GM21619 (cell line): ENCODE data around the gene TLL2.
"Not testable (repeated sequence)": the region's sequence is repeated elsewhere in the genome, so short reads cannot be mapped to it uniquely, and the experiment has no call there.

Experiments used
- ATAC-seq: cut with Tn5 transposase; IDR thresholded peaks from one replicate; pipeline ENCODE4 v1.9.1; 2021; ENCODE audit not compliant: unreplicated experiment

The TLL2 gene

DNA sequence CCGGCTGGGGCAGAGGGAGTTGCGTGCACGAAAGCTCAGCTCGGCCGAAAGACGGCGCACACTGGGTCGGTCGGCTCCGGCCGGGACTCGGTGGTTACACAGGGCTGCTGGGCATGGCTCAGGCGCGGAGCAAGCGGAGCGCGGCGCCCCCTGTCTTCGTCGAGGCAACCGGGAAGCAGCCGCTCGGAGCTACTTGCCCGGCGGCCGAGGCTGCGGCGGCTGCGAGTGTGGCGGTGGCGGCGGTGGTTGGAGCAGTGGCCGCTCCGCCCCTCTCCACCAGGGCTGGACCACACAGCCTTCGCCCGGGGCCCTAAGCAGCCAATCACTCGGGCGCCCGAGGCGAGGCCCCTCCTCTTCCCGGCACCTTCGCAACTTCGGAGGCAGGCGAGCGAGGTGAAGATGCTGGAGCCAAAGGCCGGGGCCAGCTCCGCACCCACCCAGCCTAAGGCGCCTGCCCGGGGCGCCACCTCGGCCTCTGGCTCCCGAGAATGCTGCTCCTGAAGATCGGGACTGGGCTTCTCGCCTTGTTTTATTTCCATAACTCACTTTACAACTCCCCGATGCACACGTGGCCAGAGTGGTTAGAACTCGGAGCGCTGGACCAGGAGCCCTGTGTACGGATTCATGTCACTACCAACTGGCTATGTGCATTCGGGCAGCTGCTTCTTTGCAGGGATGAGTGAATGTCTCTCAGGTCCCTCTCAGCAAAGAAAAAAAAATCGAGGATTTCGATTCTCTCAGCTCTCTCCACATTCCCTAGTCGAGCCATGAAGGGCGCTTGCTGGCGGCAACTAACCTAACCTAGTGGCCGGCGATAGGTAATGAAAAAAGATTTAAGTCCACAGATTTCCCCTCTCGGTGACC, at the start of gene TLL2:
Gene TLL2 (minus strand): TSS at position 229 of the 864 bp plus-strand sequence. CDS start 241 bp downstream, outside the sequence.
- peak; percentile 68 for ATAC-seq

DNA sequence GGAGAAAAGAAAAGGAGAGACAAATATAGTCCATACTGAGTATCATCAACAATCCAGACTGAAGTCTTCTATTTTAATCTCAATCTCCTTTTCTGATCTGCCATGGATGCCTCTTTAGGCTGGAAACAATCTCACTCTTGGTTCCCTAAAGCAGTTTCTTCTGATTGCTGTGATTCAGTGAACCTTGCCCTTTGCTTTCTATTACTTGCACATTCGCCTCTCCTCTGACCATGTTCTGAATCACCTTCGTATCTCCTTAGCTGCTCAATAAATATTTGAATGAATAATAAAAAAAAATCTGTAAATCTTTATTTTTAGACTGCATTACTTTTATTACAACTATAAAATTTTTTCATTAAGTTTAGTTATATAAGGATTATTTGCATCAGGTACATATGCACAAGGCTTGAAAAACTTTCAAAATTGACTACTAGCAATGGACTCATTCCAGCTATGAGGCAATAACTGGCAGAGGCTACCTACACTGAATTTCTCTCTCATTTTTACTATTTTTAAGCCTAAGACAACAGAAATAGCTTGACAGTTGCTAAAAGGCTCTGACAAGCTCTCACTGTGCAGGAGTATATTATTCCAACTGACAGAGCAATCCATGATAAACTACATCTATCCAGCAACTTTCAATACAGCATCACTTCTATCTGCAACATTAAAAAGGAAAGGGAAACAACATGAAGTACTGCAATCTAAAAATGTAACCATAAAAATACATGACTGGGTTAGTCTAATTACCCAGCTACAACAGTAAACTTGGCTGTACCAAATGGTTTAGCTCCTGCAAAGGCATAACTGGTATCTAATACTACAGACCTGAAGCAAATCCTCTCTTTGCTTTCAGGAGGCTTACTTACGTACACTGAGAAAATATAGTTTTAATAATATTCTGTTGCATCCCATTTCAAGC, 47.5 kb upstream of the TLL2 start:
- no peak for ATAC-seq

DNA sequence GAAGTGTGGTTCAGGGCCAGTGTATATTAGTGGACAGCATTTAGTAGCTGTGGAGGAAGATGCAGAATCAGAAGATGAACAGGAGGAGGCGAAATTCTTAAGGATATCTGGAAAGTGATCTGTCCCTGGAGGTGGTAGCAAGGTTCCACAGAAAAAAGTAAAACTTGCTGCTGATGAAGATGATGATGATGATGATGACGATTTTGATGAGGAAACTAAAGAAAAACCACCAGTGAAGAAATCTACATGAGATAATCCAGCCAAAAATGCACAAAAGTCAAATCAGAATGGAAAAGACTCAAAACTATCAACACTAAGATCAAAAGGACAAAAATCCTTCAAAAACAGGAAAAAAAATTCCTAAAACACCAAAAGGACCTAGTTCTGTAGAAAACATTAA, 46.8 kb upstream of the TLL2 start:
- ATAC-seq, result no peak

DNA sequence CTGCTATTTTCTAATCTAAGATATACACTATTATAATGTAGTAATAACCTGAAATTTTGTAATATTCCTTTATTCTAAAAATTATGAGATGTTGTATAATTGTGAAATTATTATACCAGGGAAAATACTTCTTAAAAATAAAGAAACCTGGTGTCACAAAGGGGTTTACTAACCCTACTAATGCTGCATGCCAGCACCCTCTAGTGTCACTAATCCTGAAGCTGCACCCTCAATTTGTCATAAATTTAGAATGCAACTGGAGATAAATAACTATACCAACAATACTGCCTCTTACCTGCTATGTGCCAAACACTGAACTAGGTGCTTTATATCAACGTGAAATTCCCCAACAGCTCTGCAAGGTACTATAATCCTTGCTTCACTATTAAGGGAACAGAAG, 42.3 kb upstream of the TLL2 start:
- no peak for ATAC-seq

DNA sequence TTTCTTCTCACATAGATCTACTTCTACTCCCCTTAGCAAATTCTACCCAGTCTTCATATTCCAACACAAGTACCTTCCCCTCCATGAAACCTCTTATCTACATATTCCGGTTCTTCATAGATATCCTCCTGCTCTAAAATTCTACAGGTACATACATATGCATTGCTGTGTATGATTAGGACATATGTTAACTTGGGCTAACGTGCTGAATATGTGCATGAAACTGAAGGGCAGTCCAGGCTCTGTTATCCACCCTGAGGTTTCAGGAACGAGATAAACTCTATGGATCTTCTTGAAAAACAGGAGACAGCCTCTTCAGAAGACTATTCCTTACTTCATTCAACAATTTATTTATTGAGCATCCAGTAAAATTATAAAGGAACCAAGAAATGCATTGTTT, 41.6 kb upstream of the TLL2 start:
- ATAC-seq, result no peak

DNA sequence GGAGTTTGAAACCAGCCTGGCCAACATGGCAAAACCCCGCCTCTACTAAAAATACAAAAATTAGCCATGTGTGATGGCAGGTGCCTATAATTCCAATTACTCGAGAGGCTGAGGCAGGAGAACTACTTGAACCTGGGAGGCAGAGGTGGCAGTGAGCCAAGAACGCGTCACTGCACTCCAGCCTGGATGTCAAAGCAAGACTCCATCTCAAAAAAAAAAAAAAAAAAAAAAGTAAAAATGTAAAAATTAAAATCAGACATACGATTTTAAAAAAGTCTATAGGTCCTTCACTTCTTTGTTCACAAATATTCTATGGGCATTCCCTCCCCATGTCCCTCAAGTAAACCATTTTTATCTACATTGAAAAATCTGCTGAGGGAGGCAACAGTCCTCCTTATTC, 34.9 kb upstream of the TLL2 start:
- no peak for ATAC-seq

DNA sequence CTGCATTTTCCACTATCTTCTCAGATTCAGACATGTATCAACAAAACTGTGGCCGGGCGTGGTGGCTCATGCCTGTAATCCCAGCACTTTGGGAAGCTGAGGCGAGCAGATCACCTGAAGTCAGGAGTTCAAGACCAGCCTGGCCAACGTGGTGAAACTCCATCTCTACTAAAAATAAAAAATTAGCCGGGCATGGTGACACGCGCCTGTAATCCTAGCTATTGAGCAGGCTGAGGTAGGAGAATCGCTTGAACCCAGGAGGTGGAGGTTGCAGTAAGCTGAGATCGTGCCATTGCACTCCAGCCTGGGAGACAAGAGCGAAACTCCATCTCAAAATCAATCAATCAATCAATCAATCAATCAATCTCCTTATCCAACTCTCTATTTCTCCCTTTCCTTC, 31.8 kb upstream of the TLL2 start:
- not testable (repeated sequence) for ATAC-seq

DNA sequence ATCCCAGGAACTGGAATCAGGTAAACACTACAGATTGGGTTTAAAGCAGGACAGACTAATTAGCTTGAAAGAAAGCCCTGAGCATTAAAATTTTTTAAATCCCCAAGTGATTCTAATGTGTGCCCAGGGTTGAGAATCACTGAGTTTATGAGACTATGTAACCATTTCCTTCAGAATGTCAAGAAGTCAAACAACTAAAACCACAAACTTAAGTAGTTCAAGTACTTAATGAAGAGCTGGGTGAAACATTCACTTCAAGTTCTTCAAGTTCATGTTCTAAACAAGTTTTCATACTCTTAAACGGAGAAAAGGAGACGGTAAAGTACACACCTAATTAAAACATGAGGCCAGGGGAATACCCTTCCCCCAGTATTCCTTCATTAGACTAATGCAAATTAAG, 28.2 kb upstream of the TLL2 start:
- ATAC-seq, result no peak

DNA sequence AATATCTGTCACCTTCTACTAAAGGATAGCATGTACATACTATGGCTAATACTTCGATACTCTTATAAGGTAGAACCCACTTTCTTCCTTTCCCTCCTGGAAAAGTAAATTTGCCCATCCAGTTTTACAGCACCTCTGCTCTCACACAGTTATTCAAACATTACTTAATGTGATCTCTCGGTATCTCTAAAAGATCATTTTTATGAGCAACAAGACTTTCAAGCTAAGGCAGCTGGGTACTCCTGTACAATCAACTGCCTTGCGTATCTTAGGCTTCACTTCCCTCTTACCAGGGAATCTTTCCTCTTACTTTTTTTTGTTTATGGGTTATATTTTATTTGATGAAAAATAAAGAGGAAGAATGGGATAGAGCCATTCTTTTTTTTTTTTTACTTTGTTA, 26.5 kb upstream of the TLL2 start:
- ATAC-seq, result no peak

DNA sequence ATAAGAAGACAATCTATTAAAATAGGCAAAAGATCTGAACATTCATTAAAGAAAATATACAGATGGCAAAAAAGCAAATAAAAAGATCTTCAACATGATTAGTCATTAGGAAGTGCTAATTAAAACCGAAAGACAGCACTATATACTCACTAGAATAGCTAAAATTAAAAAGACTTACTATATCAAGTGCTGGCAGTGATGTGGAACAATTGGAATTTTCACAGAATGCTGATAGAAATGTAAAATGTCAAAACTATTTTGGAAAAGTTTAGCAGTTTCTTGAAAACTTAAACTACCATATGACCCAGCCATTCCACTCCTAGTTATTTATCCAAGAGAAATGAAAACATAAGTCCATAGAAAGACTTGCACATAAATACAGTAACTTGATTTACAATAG, 25.0 kb upstream of the TLL2 start:
- ATAC-seq, result no peak

DNA sequence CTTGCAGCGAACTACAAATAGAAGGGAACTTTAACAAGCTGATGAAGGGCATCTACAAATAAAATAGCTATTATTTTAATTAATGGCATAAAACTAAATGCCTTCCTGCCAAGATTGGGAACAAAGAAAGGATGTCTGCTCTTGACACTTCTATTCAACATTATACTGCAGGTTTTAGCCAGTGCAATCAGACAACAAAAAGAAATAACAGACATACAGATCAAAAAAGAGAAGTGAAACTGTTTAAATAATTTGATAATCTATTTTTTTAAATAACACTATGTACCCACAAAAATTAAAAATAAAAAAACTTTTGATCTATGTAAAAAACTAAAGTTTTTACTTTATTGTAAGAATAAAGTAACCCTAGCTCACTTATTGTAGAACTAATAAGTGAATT, 22.4 kb upstream of the TLL2 start:
- no peak for ATAC-seq

DNA sequence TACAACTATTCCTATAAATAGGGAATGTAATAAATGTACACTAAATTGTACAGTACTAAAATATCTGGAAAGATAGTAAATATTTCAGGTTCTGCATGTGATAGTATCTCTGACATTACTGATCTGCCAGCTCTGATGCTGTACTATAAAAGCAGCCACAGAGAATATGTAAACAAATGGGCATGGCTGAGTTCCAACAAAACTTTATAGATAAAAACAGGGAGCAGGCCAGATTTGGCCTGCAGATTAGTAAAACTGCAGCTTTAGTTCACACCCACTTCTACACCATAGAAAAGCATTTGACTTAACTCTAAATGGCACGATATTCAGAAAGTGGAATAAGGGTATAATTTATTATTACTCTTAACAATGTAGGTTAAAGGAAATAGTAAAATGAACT, 18.8 kb upstream of the TLL2 start:
- no peak for ATAC-seq

DNA sequence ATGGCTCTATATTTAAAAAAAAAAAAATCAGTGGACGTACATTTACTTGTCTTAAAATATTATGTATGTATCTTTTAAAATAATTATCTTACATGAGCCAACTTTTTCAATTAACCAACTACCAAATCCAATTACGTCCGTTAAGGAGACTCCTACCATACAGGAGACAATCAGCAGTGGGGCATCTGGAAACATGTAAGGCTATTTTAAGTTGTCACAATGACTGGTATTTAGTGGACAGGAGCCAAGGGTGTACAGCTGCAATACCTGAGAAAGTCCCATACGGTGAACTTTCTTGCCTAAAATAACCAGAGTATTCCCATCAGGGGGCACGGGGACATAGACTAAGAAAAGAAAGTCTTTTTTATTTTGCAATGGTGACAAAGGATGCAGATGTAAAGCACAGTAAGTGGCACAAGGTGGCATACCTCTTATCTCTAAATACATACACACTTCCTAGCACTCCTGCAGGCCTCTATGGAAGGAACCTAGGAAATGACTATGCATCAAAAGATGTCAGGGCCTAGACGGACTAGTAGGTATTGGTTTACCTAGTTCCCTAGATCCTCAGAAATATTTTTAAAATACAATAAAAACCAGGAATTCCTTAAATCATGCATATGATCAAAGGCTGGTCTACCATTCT, 16.0 kb upstream of the TLL2 start:
- ATAC-seq, result no peak

DNA sequence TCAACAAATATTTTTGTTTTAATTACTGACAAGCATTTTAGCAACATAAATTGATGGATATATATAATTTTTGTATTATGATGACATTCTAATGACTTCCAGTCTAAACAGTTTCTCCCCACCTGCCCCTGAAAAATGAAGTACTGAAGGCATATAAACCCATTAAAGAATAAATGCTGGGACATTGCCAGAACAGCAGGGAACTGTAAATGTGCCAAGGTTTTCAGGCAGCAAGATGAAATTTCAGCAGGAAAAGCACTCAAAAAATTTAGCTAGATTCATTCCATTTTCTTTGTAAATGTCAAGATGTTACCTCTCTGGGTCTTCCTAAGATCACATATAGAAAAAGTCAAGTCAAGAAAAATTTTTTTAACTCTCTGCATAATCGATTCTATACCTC, 11.0 kb upstream of the TLL2 start:
- ATAC-seq, result no peak

DNA sequence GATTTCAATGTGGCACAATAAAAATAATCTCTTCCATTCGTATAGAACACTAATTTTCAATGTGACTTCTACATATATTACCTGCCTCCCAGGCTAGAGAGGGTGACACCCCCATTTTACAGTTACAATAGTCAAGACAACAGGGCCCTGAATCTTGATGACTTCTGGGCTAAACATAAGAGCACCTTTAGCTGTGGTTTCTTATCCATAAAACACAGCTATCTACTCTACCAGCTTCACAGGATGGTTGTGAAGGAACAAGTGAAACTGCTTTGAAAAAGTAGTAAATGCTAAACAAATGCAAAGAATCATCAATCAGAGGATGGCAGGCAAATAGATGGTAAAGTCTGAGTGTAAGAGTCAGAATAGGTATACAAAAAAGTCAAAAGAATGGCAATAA, 3.6 kb upstream of the TLL2 start:
- no peak for ATAC-seq

DNA sequence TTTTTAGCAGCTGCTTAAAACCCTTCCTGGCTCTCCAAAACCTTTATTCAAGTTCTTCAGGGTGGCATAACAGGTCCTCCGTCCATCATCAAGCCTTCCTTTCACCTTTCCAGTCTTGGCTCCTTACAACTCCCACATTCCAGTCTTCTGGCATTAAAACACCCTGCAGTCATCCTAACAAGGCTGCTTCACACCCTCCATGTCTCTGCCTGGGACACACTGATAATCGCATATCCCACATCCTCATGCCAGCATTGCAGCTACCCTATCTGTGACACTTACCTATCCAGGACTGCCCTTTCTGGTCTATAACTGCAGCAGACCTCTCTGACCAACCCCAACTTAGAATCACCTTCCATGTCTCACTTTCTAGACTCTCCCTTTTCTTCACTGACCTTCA, 2.6 kb upstream of the TLL2 start:
- ATAC-seq, result no peak

DNA sequence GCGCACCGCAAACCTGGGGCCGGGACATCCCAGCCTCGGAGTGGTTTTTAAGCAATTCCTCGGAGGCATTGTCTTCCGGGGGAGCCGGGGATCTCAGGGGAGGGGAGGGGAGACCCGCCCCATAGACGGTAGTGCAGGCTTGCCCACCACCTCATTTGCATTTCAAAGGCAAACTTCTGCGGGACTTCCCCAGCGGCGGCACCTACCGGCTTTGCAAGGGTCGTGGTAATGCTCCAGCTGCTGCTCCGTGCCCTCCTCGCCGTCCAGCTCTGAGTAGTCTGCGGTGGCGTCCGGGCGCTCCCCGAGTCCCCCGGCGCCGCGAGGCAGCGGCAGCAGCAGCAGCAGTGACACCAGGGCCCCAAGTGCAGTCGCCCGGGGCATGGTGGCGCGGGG, 425 bp downstream of the TLL2 start:
- peak; percentile 48 for ATAC-seq

DNA sequence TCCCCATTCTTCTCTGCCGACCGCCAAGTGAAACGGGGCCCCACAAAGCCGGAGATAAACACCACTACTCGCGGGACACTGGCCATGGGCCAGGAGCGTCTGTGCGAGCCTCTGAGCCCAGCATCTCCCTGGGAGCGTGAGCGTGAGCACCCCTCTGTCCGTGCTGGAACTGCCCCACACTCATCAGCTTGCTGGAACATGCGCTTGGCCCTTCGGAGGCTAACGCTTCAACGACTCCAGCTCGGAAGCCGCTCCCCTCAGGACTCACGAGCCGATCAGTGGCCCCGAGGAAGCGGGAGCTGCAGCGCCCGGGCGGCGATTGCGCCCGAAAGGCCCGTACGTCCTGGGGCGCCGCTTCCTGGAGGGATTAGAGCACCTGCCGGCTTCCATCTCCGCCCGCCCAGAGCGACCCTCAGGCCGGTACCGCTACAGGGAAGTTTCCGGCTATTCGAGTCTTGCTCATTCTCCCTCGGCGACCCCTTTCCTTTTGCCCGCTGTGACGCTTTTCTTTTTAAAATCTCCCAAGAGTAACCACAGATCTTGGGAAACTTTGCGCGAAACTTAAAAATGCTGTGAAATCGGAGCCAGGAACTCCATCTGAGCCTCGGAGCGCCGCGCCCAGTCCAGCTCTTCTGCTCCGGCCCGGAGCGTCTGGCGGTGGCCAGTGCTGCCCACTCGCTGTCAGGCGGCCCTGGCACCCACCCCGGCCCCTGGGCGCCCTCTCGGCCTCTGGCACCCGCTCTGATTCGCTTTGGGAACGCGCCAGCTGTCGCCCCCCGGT, 1.0 kb downstream of the TLL2 start:
- no peak for ATAC-seq

DNA sequence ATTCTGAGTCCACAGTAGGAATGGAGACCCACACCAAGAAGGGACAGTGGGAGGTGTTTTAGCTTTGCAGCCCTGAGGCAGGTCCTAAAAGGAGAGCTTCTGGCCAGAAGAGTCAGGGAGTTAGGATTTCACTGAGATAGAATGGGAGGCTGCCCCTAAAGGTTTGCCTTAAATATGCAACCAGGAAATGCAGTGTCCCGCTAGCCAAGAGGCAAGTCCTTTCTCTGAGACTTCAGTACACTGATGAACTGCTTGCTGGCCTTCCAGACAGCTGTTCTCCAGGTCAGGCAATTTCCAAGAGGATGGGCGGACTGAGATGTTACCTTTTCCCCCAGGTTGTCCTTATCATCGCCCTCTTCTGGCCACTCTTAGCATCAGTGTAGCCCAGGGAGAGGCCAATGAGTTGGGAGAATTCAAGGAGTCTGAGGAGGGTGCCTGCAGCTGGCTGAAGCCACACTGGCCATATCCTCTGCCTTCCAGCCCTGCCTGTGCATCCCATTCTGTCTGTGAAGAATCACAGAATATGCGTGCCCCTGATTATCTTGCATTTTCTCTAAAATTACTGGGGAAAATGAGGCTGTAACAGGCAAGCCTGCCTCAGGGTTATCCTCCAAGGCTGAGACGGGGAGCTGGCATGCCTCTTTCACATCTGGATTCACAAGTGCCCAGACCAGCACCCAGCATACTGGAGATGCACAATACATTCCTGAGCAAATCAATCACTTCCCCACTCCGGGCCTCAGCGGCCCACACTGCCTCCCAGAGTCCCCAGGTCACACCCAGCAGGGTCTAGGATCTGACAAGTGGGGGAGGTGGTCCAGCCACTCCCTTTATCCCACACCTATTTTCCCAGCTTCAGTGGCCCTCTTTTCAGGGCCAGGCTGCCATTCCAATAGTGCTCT, 2.4 kb downstream of the TLL2 start:
- no peak for ATAC-seq
